ENCODE measurements around the gene RERE. TPM values are rescaled to one million over a fixed set of nuclear protein-coding genes. Genes with fewer than 3 reads are reported as not detected.

RERE gene
- total RNA-seq, 1 experiment from 2014 or later, result 13.1 TPM

- DNase-seq (ENCODE audit: low read depth), result no peak
Observed at GRCh38 chr1:8478566-8478965, 338.9 kb downstream of the RERE start.

GRCh38 chr1:8477983-8478362, 339.5 kb downstream of the RERE start:
- no peak for DNase-seq (ENCODE audit: low read depth)

- DNase-seq (ENCODE audit: low read depth), result peak; percentile 27
Observed at GRCh38 chr1:8477166-8477982, 340.1 kb downstream of the RERE start.

- DNase-seq (ENCODE audit: low read depth), result no peak
Observed at GRCh38 chr1:8476006-8476405, 341.4 kb downstream of the RERE start.

GRCh38 chr1:8474369-8474768, 343.1 kb downstream of the RERE start:
- no peak for DNase-seq (ENCODE audit: low read depth)

- no peak for DNase-seq (ENCODE audit: low read depth)
Observed at GRCh38 chr1:8473891-8474300, 343.5 kb downstream of the RERE start.

GRCh38 chr1:8473121-8473875, 344.1 kb downstream of the RERE start:
- no peak for DNase-seq (ENCODE audit: low read depth)

GRCh38 chr1:8472668-8473067, 344.8 kb downstream of the RERE start:
- DNase-seq (ENCODE audit: low read depth), result no peak

GRCh38 chr1:8471451-8471850, 346.0 kb downstream of the RERE start:
- DNase-seq (ENCODE audit: low read depth), result no peak

GRCh38 chr1:8468751-8469150, 348.7 kb downstream of the RERE start:
- no peak for DNase-seq (ENCODE audit: low read depth)

GRCh38 chr1:8467308-8467707, 350.1 kb downstream of the RERE start:
- DNase-seq (ENCODE audit: low read depth), result no peak

GRCh38 chr1:8465692-8466091, 351.7 kb downstream of the RERE start:
- DNase-seq (ENCODE audit: low read depth), result no peak

- no peak for DNase-seq (ENCODE audit: low read depth)
Observed at GRCh38 chr1:8465013-8465412, 352.4 kb downstream of the RERE start.

- DNase-seq (ENCODE audit: low read depth), result no peak
Observed at GRCh38 chr1:8464377-8464776, 353.1 kb downstream of the RERE start.

GRCh38 chr1:8463144-8463927, 354.1 kb downstream of the RERE start:
- DNase-seq (ENCODE audit: low read depth), result peak; percentile 35

- DNase-seq (ENCODE audit: low read depth), result no peak
Observed at GRCh38 chr1:8462371-8462892, 355.0 kb downstream of the RERE start.

GRCh38 chr1:8461351-8462110, 355.9 kb downstream of the RERE start:
- DNase-seq (ENCODE audit: low read depth), result no peak

GRCh38 chr1:8460784-8461183, 356.7 kb downstream of the RERE start:
- no peak for DNase-seq (ENCODE audit: low read depth)

GRCh38 chr1:8460132-8460544, 357.3 kb downstream of the RERE start:
- no peak for DNase-seq (ENCODE audit: low read depth)

- no peak for DNase-seq (ENCODE audit: low read depth)
Observed at GRCh38 chr1:8458607-8459006, 358.8 kb downstream of the RERE start.

GRCh38 chr1:8457760-8458381, 359.6 kb downstream of the RERE start:
- no peak for DNase-seq (ENCODE audit: low read depth)

Measured in M059J (cell line).